Thyroid gland (tissue), 4 donors: ENCODE data around the gene PDE6D. TPM values are rescaled to one million over a fixed set of nuclear protein-coding genes. Genes with fewer than 3 reads are reported as not detected.

ENCODE experiments used
- DNase-seq, 2 donors: peaks; one replicate each; pipeline ENCODE4 v3.0.0-alpha.2; 2019
- H3K27ac ChIP-seq, 3 donors: fragments of 200-600 bp; sonication (generic); 1 replicate in 2 of 3; 2 replicates in 1 of 3; pipeline ENCODE4 v1.5.1; 2016 to 2019; ENCODE audit warnings: mild to moderate bottlenecking in 1 of 3, moderate library complexity in 1 of 3
- H3K27me3 ChIP-seq: fragments of 200-600 bp; sonication (generic); one replicate; pipeline ENCODE4 v1.5.1; 2019
- H3K36me3 ChIP-seq, 2 donors: fragments of 200-600 bp; sonication (generic); one replicate each; pipeline ENCODE4 v1.5.1; 2016 to 2019
- H3K4me1 ChIP-seq, 2 donors: fragments of 200-600 bp; sonication (generic); one replicate each; pipeline ENCODE4 v1.5.1; 2017 to 2019
- H3K4me3 ChIP-seq, 3 donors: fragments of 200-600 bp; sonication (generic); replicated peaks in 1 of 3; 1 replicate in 2 of 3; 2 replicates in 1 of 3; pipeline ENCODE4 v1.5.1; 2016; ENCODE audit warnings: mild to moderate bottlenecking in 1 of 3
- H3K9me3 ChIP-seq: fragments of 200-600 bp; sonication (generic); one replicate; pipeline ENCODE4 v1.5.1; 2017
- CTCF ChIP-seq, 6 experiments: fragments of 200-600 bp in 3 of 6; fragments of 450-650 bp in 3 of 6; sonication (generic) in 3 of 6; IDR thresholded peaks; one replicate each; pipeline ENCODE4 v1.5.1; 2016 to 2019; ENCODE audit warnings: antibody characterized with exemption in 6 of 6, mild to moderate bottlenecking in 2 of 6, inconsistent platforms in 1 of 6, moderate library complexity in 1 of 6
- POLR2A ChIP-seq, 2 donors: fragments of 450-650 bp; IDR thresholded peaks; one replicate each; pipeline ENCODE4 v1.6.1; 2017; ENCODE audit warnings: antibody characterized with exemption in 2 of 2, mild to moderate bottlenecking in 2 of 2, moderate library complexity in 1 of 2
- WGBS, 2 donors: methylation state at CpG; one replicate each; pipeline ENCODE4 v1.1.5; 2017; 5-methylcytosine and 5-hydroxymethylcytosine counted together
- intact Hi-C: fragments of 100-400 bp; cut with DNase I; formaldehyde crosslinking; loops from one replicate; pipeline ENCODE4 v1.15.1; 2023
- total RNA-seq, 4 donors: library from RNA; depleted of rRNA; stranded (reverse); fragments of >200 nt; gene quantifications; one replicate each; pipeline ENCODE4 v1.2.3, GENCODE V29; 2016

PDE6D gene
- total RNA-seq, 4 donors from 2014 or later, result 19.8 to 46.1 (median 28.5) TPM

- H3K36me3 ChIP-seq, result peaks cover 7 to 9% of the 10 kb centered on the region in 2 donors
- intact Hi-C loops, result no loop called here
- TF ChIP-seq CTCF (IDR thresholded peaks at IDR 0.05) (no peak), POLR2A (IDR thresholded peaks at IDR 0.05) (no peak)
- H3K27me3 ChIP-seq, result no peaks in the 10 kb centered on the region
- 41 to 42% methylated on average over 8 to 9 of the region's 9 CpGs for WGBS, 2 donors
- peaks cover 24 to 36% of the 10 kb centered on the region in 2 donors for H3K4me1 ChIP-seq
- DNase-seq, result no peak
- peak overlapping the region; percentile 28 to 100 (median 100) for H3K27ac ChIP-seq
- H3K9me3 ChIP-seq, result no peaks in the 10 kb centered on the region
- peak overlapping the region in 2 of 3 donors; percentile 36 to 100 for H3K4me3 ChIP-seq
These were observed 69.2 kb downstream of the PDE6D start for GRCh38 chr2:231711677-231712450.

- H3K4me3 ChIP-seq, result peak overlapping the region; percentile 36 to 100 (median 80)
- H3K9me3 ChIP-seq, result no peaks in the 10 kb centered on the region
- no peaks in the 10 kb centered on the region for H3K27me3 ChIP-seq
- intact Hi-C loops, result no loop called here
- H3K4me1 ChIP-seq, result peaks cover 25 to 38% of the 10 kb centered on the region in 2 donors
- H3K27ac ChIP-seq, result peak overlapping the region; percentile 87 to 100 (median 100)
- TF ChIP-seq POLR2A (IDR thresholded peaks at IDR 0.05) (no peak), CTCF (IDR thresholded peaks at IDR 0.05) (no peak)
- WGBS, 2 donors, result 5 to 7% methylated on average over 23 to 33 of the region's 43 CpGs
- DNase-seq, result peak; percentile 40 to 59
- H3K36me3 ChIP-seq, result peaks cover 7 to 9% of the 10 kb centered on the region in 2 donors
These were observed 70.0 kb downstream of the PDE6D start for GRCh38 chr2:231710799-231711676.

- WGBS, 2 donors, result 1 to 10% methylated on average over 4 to 15 of the region's 105 CpGs
- H3K9me3 ChIP-seq, result no peaks in the 10 kb centered on the region
- peak; percentile 66 to 89 for TF ChIP-seq POLR2A (IDR thresholded peaks at IDR 0.05)
- TF ChIP-seq CTCF (IDR thresholded peaks at IDR 0.05), result peak in 5 of 6 experiments; percentile 31 to 99 (median 99)
- intact Hi-C loops, result no loop called here
- no peaks in the 10 kb centered on the region for H3K27me3 ChIP-seq
- H3K27ac ChIP-seq, result peak overlapping the region; percentile 100
- H3K36me3 ChIP-seq, result peaks cover 7 to 9% of the 10 kb centered on the region in 2 donors
- DNase-seq, result peak; percentile 83 to 86
- H3K4me1 ChIP-seq, result peaks cover 34 to 46% of the 10 kb centered on the region in 2 donors
- peak overlapping the region; percentile 97 to 100 (median 99) for H3K4me3 ChIP-seq
These were observed 70.9 kb downstream of the PDE6D start for GRCh38 chr2:231709981-231710798.

- 0% methylated on average over 5 of the region's 33 CpGs; no CpG with 5 or more reads in 1 of the 2 donors for WGBS, 2 donors
- no peaks in the 10 kb centered on the region for H3K27me3 ChIP-seq
- peak; percentile 74 to 75 for DNase-seq
These were observed 71.5 kb downstream of the PDE6D start for GRCh38 chr2:231709636-231709980.

More at GRCh38 chr2:231709636-231709980, 71.5 kb downstream of the PDE6D start:
- H3K36me3 ChIP-seq, result peaks cover 7 to 9% of the 10 kb centered on the region in 2 donors
- no peaks in the 10 kb centered on the region for H3K9me3 ChIP-seq
- peak overlapping the region; percentile 100 for H3K27ac ChIP-seq
- intact Hi-C loops, result no loop called here
- peak overlapping the region; percentile 97 to 100 (median 99) for H3K4me3 ChIP-seq
- TF ChIP-seq CTCF (IDR thresholded peaks at IDR 0.05), result no peak
- TF ChIP-seq POLR2A (IDR thresholded peaks at IDR 0.05), result no peak
- peaks cover 35 to 44% of the 10 kb centered on the region in 2 donors for H3K4me1 ChIP-seq
